ENCODE measurements around the gene DIS3L. TPM values are rescaled to one million over a fixed set of nuclear protein-coding genes. Genes with fewer than 3 reads are reported as not detected.
"Not testable (repeated sequence)": the region's sequence is repeated elsewhere in the genome, so short reads cannot be mapped to it uniquely, and the experiment has no call there.

The DIS3L gene
- total RNA-seq, 1 donor from 2014 or later: 51.1 TPM

GRCh38 chr15:66308531-66308930 is 15.2 kb downstream of the DIS3L start:
- intact Hi-C loops (cut with micrococcal nuclease): no loop called here

- intact Hi-C loops (cut with micrococcal nuclease): no loop called here
Measured at GRCh38 chr15:66309828-66310227, 16.5 kb downstream of the DIS3L start.

GRCh38 chr15:66310786-66311185 is 17.4 kb downstream of the DIS3L start:
- intact Hi-C loops (cut with micrococcal nuclease): no loop called here

- intact Hi-C loops (cut with micrococcal nuclease): no loop called here
Measured at GRCh38 chr15:66312144-66312543, 18.8 kb downstream of the DIS3L start.

- intact Hi-C loops (cut with micrococcal nuclease): no loop called here
Measured at GRCh38 chr15:66323312-66323928, 30.1 kb downstream of the DIS3L start.

GRCh38 chr15:66326051-66326450 is 32.7 kb downstream of the DIS3L start:
- intact Hi-C loops (cut with micrococcal nuclease): no loop called here

GRCh38 chr15:66327736-66328135 is 34.4 kb downstream of the DIS3L start:
- intact Hi-C loops (cut with micrococcal nuclease): no loop called here

- intact Hi-C loops (cut with micrococcal nuclease): no loop called here
Measured at GRCh38 chr15:66328771-66329170, 35.4 kb downstream of the DIS3L start.

GRCh38 chr15:66348530-66348929 is 55.2 kb downstream of the DIS3L start:
- intact Hi-C loops (cut with micrococcal nuclease): not testable (repeated sequence)

- intact Hi-C loops (cut with micrococcal nuclease): loop anchor here (1.0 to 5.0 kb wide), 4 partner anchors 30 to 148 kb away; partner anchors contain the start of genes DIS3L, MAP2K1, RPL4 and SNAPC5
Measured at GRCh38 chr15:66356077-66356358, 62.6 kb downstream of the DIS3L start.

GRCh38 chr15:66356359-66357236 is 63.2 kb downstream of the DIS3L start, which contains the start of gene TIPIN:
TSS of gene TIPIN (minus strand) at chr15:66356685. CDS start at chr15:66352947, 3,738 bp downstream.
- intact Hi-C loops (cut with micrococcal nuclease): loop anchor here (1.0 to 5.0 kb wide), 4 partner anchors 30 to 148 kb away; partner anchors contain the start of genes DIS3L, MAP2K1, RPL4 and SNAPC5

- intact Hi-C loops (cut with micrococcal nuclease): loop anchor here (5.0 kb wide), 1 partner anchor 67 kb away; the partner anchor contains the start of gene DIS3L
Measured at GRCh38 chr15:66359740-66360139, 66.4 kb downstream of the DIS3L start.

- intact Hi-C loops (cut with micrococcal nuclease): not testable (repeated sequence)
Measured at GRCh38 chr15:66361745-66362460, 68.5 kb downstream of the DIS3L start.

GRCh38 chr15:66362776-66363175 is 69.4 kb downstream of the DIS3L start:
- intact Hi-C loops (cut with micrococcal nuclease): no loop called here

GRCh38 chr15:66364944-66365528 is 71.7 kb downstream of the DIS3L start:
- intact Hi-C loops (cut with micrococcal nuclease): no loop called here

- intact Hi-C loops (cut with micrococcal nuclease): loop anchor here (2.0 kb wide), 1 partner anchor 17 kb away; the partner anchor contains the start of gene MAP2K1
Measured at GRCh38 chr15:66369773-66370651, 76.6 kb downstream of the DIS3L start.

- intact Hi-C loops (cut with micrococcal nuclease): no loop called here
Measured at GRCh38 chr15:66374179-66374578, 80.8 kb downstream of the DIS3L start.

GRCh38 chr15:66378814-66379430 is 85.6 kb downstream of the DIS3L start:
- intact Hi-C loops (cut with micrococcal nuclease): no loop called here

- intact Hi-C loops (cut with micrococcal nuclease): loop anchor here (10.0 kb wide), 1 partner anchor 847 kb away; the partner anchor contains the start of gene HACD3
Measured at GRCh38 chr15:66381376-66381775, 88.0 kb downstream of the DIS3L start.

All from T-helper 2 cell treated with Interferon-gamma antibody and Interleukin-4, amounts not matched to agents 100 ng/mL and 5 ng/mL, for 36 hours (primary cell).